Transverse colon (tissue), 4 donors: ENCODE measurements around the gene PSMB7. TPM values are rescaled to one million over a fixed set of nuclear protein-coding genes. Genes with fewer than 3 reads are reported as not detected.

ENCODE experiments used
- DNase-seq: peaks from one replicate; pipeline ENCODE4 v3.0.0-alpha.2; 2019
- H3K27ac ChIP-seq, 4 donors: fragments of 200-600 bp; sonication (generic); 2 replicates each; pipeline ENCODE4 v1.5.1; 2016 to 2018; ENCODE audit warnings: inconsistent platforms in 4 of 4
- H3K27me3 ChIP-seq: fragments of 200-600 bp; sonication (generic); 2 replicates; pipeline ENCODE4 v1.5.1; 2017; ENCODE audit warnings: inconsistent platforms
- H3K36me3 ChIP-seq, 4 donors: fragments of 200-600 bp; sonication (generic); 2 replicates each; pipeline ENCODE4 v1.5.1; 2017 to 2019; ENCODE audit warnings: inconsistent platforms in 4 of 4
- H3K4me1 ChIP-seq, 4 donors: fragments of 200-600 bp; sonication (generic); 2 replicates each; pipeline ENCODE4 v1.5.1; 2017 to 2020; ENCODE audit warnings: inconsistent platforms in 4 of 4
- H3K4me3 ChIP-seq, 4 donors: fragments of 200-600 bp; sonication (generic); 1 replicate in 1 of 4; 2 replicates in 3 of 4; pipeline versions ENCODE4 v1.5.1 to v1.6.1; 2017 to 2019; ENCODE audit warnings: inconsistent platforms in 4 of 4
- H3K9me3 ChIP-seq, 2 donors: fragments of 200-600 bp; sonication (generic); 2 replicates each; pipeline ENCODE4 v1.5.1; 2017 to 2019; ENCODE audit warnings: inconsistent platforms in 2 of 2
- EP300 ChIP-seq: sonication (generic); formaldehyde crosslinking; IDR thresholded peaks from one replicate; pipeline ENCODE4 v1.6.1; 2017; ENCODE audit warnings: antibody characterized with exemption, low read depth
- POLR2A ChIP-seq: fragments of 450-650 bp; IDR thresholded peaks from one replicate; pipeline ENCODE4 v1.6.1; 2016; ENCODE audit warnings: antibody characterized with exemption, mild to moderate bottlenecking, moderate library complexity
- POLR2AphosphoS5 ChIP-seq, 3 donors: sonication (generic); formaldehyde crosslinking; IDR thresholded peaks; one replicate each; pipeline ENCODE4 v1.6.1; 2016; ENCODE audit warnings: antibody characterized with exemption in 3 of 3
- WGBS, 2 donors: methylation state at CpG; one replicate each; pipeline ENCODE4 v1.1.5; 2018; ENCODE audit warnings: low coverage in 1 of 2; 5-methylcytosine and 5-hydroxymethylcytosine counted together
- in situ Hi-C, 4 donors: fragments of 200-750 bp; cut with MboI; loops; one replicate each; pipeline versions ENCODE4 v1.15.0 to v1.15.1; 2017; ENCODE audit warnings: low sequenced_read_pairs in 3 of 4, low pct_ligation_motif_present in 1 of 4, low pct_unique_long_range_greater_than_20kb in 1 of 4
- intact Hi-C: fragments of 100-400 bp; cut with DNase I; formaldehyde crosslinking; loops from one replicate; pipeline ENCODE4 v1.15.1; 2023; ENCODE audit warnings: low total_unique reads
- total RNA-seq, 4 donors: library from RNA; depleted of rRNA; stranded (reverse); fragments of >200 nt; gene quantifications; one replicate each; pipeline ENCODE4 v1.1.0, GENCODE V29; 2016
- TF ChIP-seq, protein P1 (sequence below), 5 experiments: fragments of 200-600 bp in 3 of 5; fragments of 450-650 bp in 2 of 5; sonication (generic) in 3 of 5; IDR thresholded peaks; 1 replicate in 2 of 5; 2 replicates in 3 of 5; pipeline ENCODE4 v1.5.1; 2016 to 2017; ENCODE audit warnings: antibody characterized with exemption in 5 of 5, inconsistent platforms in 3 of 5, mild to moderate bottlenecking in 2 of 5, moderate library complexity in 1 of 5

Gene PSMB7
- total RNA-seq, 4 donors from 2014 or later: 11.6 to 136 (median 51.6) TPM

GRCh38 chr9:124447297-124447661 is 32.0 kb upstream of the PSMB7 start:
- no peaks in the 10 kb centered on the region for H3K36me3 ChIP-seq
- intact Hi-C loops: no loop called here
- in situ Hi-C loops: no loop called here
- TF ChIP-seq, protein P1, sequence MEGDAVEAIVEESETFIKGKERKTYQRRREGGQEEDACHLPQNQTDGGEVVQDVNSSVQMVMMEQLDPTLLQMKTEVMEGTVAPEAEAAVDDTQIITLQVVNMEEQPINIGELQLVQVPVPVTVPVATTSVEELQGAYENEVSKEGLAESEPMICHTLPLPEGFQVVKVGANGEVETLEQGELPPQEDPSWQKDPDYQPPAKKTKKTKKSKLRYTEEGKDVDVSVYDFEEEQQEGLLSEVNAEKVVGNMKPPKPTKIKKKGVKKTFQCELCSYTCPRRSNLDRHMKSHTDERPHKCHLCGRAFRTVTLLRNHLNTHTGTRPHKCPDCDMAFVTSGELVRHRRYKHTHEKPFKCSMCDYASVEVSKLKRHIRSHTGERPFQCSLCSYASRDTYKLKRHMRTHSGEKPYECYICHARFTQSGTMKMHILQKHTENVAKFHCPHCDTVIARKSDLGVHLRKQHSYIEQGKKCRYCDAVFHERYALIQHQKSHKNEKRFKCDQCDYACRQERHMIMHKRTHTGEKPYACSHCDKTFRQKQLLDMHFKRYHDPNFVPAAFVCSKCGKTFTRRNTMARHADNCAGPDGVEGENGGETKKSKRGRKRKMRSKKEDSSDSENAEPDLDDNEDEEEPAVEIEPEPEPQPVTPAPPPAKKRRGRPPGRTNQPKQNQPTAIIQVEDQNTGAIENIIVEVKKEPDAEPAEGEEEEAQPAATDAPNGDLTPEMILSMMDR (IDR thresholded peaks at IDR 0.05): no peak
- TF ChIP-seq EP300 (no peak), POLR2A (no peak), POLR2AphosphoS5 (IDR thresholded peaks at IDR 0.05) (no peak)
- peaks cover 0 to 7% (median 2%) of the 10 kb centered on the region in 4 donors for H3K4me1 ChIP-seq
- H3K27ac ChIP-seq: no peak overlapping the region
- peaks cover 0 to 2% of the 10 kb centered on the region in 2 donors for H3K9me3 ChIP-seq
- H3K4me3 ChIP-seq: no peak overlapping the region
- WGBS, 2 donors: 58 to 75% methylated on average over 4 of the region's 4 CpGs
- peaks cover 30% of the 10 kb centered on the region for H3K27me3 ChIP-seq
- no peak for DNase-seq

- Histone ChIP-seq H3K27ac (no peak overlapping the region), H3K4me1 (no peaks in the 10 kb centered on the region), H3K36me3 (no peaks in the 10 kb centered on the region), H3K4me3 (no peak overlapping the region), H3K9me3 (peaks cover 0 to 6% of the 10 kb centered on the region in 2 donors), H3K27me3 (peaks cover 13% of the 10 kb centered on the region)
- WGBS, 2 donors: 69 to 77% methylated on average over 1 to 3 of the region's 3 CpGs
- no peak for TF ChIP-seq POLR2A
- TF ChIP-seq, protein P1 (IDR thresholded peaks at IDR 0.05): no peak
- no peak for TF ChIP-seq EP300
- TF ChIP-seq POLR2AphosphoS5 (IDR thresholded peaks at IDR 0.05): no peak
- in situ Hi-C loops: no loop called here
- DNase-seq: no peak
- intact Hi-C loops: no loop called here
Observed at GRCh38 chr9:124444166-124444565, 28.9 kb upstream of the PSMB7 start.

DNA sequence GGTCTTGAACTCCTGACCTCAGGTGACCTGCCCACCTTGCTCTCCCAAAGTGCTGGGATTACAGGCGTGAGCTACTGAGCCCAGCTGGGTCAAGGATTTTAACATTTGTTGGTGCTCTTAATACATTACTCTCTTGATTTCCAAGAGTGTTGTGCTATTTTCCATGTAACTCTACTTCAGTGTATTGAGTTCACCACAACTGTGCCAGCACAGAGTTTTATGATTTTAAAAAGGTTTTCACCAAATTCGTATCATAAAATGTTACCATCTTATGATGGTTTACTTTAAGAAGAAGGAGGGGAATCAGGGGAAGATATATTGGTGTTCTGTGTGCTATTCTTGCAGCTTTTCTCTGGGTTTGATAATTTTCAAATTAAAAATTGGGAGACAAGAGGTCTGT is 28.4 kb upstream of the PSMB7 start:
- peaks cover 13% of the 10 kb centered on the region for H3K27me3 ChIP-seq
- no peaks in the 10 kb centered on the region for H3K4me1 ChIP-seq
- no peaks in the 10 kb centered on the region for H3K36me3 ChIP-seq
- no peak for DNase-seq
- 50 to 81% methylated on average over 2 of the region's 2 CpGs for WGBS, 2 donors
- H3K27ac ChIP-seq: no peak overlapping the region
- peaks cover 0 to 6% of the 10 kb centered on the region in 2 donors for H3K9me3 ChIP-seq
- intact Hi-C loops: no loop called here
- in situ Hi-C loops: no loop called here
- TF ChIP-seq, protein P1 (IDR thresholded peaks at IDR 0.05): no peak
- TF ChIP-seq POLR2A (no peak), EP300 (no peak), POLR2AphosphoS5 (IDR thresholded peaks at IDR 0.05) (no peak)
- no peak overlapping the region for H3K4me3 ChIP-seq

GRCh38 chr9:124442826-124443225 is 27.6 kb upstream of the PSMB7 start:
- WGBS, 2 donors: 72 to 73% methylated on average over 3 of the region's 3 CpGs
- H3K4me3 ChIP-seq: no peak overlapping the region
- no peaks in the 10 kb centered on the region for H3K4me1 ChIP-seq
- no peak for DNase-seq
- TF ChIP-seq POLR2AphosphoS5 (IDR thresholded peaks at IDR 0.05): no peak
- TF ChIP-seq, protein P1 (IDR thresholded peaks at IDR 0.05): no peak
- no peak for TF ChIP-seq POLR2A
- TF ChIP-seq EP300: no peak
- intact Hi-C loops: no loop called here
- H3K27ac ChIP-seq: no peak overlapping the region
- H3K9me3 ChIP-seq: peaks cover 0 to 6% of the 10 kb centered on the region in 2 donors
- in situ Hi-C loops: no loop called here
- H3K27me3 ChIP-seq: peaks cover 13% of the 10 kb centered on the region
- no peaks in the 10 kb centered on the region for H3K36me3 ChIP-seq
